ENCODE data around the gene EXOC3.

Gene EXOC3

DNA sequence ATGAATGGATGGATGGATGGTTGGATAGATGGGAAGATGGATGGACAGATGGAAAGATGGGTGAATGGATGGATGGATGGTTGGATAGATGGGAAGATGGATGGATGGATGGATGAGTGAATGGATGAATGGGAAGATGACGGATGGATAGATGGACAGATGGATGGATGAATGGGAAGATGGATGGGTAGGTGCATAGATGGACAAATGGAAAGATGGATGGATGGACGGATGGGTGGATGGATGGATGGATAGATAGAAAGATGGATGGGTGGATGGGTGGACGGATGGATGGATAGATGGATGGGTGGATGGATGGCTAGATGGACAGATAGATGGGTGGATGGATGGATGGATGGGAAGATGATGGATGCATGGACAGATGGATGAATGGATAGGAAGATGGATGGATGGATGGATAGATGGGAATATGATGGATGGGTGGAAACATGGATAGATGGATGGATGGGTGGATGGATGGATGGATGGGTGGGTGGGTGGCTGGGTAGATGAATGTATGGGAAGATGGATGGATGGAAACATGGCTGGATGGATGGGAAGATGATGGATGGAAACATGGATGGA lies 16.5 kb upstream of the EXOC3 start:
- no peak for DNase-seq (ENCODE audit: low spot score)

GRCh38 chr5:427415-428087 lies 15.4 kb upstream of the EXOC3 start:
- DNase-seq (ENCODE audit: low spot score), result no peak

DNA sequence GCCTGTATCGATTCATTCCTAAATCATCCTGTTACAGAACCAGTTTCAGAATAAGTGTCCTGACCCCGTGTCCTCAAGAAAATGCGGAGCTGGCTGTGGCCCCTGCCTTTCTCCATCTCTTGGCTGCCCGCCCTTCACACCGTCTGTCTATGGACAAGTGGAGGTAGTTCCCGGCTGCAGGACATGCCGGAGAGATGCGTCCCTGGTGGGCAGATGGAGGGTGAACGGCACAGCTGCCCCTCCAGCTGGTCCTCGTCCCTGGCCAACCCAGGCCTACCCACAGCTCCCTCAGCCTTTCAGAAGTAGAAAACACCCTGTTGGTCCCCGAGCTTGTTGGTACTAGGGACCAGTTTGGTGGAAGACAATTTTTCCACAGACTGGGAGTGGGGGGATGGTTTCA lies 14.8 kb upstream of the EXOC3 start:
- DNase-seq (ENCODE audit: low spot score), result no peak

DNA sequence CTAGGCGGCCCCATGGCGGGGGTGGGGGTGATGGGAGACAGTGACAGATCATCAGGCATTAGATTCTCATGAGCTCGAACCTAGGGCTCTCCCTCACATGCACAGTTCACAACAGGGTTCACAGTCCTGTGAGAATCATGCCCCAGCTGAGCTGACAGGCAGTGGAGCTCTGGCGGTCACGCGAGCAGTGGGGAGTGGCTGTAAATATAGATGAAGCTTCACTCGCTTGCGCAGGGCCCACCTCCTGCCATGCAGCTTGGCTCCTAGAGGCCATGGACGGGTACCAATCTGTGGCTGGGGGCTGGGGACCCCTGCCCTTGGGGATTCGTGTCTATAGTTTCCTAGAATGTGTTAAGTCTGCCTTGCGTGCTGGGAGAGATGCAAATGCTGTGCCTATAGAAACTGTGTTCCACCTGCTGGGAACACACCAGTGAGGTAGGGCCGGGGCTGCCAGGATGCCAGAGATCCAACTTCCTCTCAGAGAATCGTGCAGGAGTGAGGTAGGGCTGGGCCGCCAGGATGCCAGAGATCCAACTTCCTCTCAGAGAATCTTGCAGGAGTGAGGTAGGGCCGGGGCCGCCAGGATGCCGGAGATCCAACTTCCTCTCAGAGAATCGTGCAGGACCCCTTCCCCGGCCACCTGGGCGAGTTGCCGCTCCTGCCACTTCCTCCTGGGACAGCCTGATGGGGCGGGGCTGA lies 14.1 kb upstream of the EXOC3 start:
- no peak for DNase-seq (ENCODE audit: low spot score)

DNA sequence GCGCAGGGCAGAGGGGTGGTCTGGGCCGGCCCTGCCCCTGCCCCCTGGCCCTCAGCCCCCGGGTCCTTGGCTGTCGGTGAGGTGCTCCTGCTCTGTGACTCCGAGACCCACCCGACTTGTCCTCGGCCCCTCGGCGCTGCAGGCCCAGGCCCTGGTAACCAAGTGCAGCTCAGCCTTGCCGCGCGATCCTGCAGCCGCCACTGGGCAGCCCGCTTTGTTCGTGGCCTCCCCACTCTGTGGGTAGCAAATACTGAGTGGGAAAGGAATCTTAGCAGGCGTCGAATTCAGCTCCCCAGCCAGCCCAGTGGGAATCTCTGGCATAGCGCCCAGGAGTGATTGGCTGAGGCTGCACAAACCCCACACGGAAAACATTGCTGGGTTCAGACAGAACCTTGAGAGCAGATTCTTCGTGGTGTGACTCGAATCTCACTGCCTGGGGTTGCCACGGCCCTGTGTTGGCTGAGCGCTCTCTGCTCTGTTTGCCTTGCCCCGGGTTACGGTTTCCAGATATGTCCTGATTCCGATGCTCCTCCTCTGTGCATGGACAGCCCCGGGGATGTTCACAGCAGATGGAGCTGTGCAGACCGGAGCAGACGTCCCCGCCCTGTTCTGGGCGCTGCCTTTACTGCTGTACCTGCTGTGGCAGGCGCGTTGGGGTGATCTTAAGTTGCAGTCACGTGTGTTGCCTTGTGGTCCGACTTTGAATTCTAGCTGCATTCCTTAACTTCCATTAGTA lies 13.4 kb upstream of the EXOC3 start:
- no peak for DNase-seq (ENCODE audit: low spot score)

DNA sequence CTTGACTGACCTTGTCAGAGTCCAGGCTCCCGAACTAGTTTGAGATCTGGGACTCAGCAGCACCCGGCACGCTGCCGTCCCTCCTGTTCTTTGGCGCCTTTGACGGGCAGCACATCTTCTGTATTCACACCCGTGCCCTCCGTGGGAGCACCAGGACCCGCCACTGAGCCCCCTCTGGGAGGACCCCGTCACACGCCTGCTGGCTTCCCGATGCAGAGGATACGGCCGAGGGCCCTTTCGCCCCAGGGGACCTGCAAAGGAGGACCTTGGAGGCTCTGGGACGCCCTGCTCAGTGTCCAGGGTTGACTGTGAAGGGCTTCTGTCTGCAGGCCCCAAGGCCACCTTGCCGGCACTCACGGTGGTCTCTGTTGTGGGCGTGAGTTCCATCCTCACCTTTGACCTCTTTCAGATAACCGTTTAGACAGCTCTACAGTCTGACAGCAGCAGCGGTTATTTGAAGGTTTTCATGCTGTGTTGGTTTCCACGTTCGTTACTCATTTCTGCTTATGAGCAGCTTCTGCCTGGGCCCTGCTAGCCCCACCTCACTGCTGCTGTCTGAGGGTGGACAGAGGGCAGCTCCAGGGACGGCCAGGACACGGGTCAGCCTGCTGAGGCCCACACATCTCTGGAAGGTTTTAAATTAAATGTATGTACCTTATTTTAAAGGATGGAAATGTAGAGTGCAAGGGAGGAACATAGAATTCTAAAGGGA lies 12.6 kb upstream of the EXOC3 start:
- DNase-seq (ENCODE audit: low spot score), result no peak

GRCh38 chr5:431001-431710 lies 11.8 kb upstream of the EXOC3 start:
- peak; percentile 64 for DNase-seq (ENCODE audit: low spot score)

GRCh38 chr5:431711-432050 lies 11.3 kb upstream of the EXOC3 start:
- DNase-seq (ENCODE audit: low spot score), result no peak

DNA sequence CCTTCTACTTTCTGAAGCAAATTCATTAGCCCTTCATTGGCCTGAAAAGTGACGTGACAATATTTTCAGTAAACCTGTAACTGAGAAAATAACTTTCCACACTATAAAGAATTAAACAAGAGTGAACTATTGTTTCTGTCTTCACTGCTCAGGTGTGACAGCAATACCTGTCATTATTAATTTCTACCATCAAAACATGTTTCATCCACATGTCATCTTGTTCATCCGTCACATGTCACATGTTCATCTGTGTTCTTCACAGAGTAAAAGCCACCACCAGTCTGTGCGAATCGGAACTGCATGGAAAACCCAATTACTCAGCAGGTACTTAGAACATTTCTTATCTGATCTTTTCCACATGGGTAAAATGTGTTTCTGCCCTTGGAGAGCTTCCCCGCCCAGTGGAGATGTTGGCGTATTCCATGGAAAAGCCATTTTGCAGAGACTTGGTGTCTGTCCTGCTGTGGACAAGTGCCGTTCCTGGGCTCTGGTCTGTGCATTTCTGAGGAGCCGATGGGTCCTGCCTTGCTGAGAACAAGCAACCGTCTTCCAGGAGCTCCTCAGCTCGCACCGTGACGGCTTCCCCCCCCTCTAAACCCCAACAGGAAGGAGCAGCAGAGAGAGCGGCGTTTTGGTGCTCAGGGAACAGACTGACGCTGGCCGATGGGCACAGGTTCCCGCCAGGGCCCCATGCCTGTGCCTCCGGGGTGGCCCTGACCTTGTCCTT lies 10.6 kb upstream of the EXOC3 start:
- no peak for DNase-seq (ENCODE audit: low spot score)

- DNase-seq (ENCODE audit: low spot score), result no peak
Measured at GRCh38 chr5:432928-433791, 9.8 kb upstream of the EXOC3 start.

GRCh38 chr5:433836-434235 lies 9.1 kb upstream of the EXOC3 start:
- DNase-seq (ENCODE audit: low spot score), result no peak

- DNase-seq (ENCODE audit: low spot score), result no peak
Measured at GRCh38 chr5:434443-435146, 8.4 kb upstream of the EXOC3 start.

DNA sequence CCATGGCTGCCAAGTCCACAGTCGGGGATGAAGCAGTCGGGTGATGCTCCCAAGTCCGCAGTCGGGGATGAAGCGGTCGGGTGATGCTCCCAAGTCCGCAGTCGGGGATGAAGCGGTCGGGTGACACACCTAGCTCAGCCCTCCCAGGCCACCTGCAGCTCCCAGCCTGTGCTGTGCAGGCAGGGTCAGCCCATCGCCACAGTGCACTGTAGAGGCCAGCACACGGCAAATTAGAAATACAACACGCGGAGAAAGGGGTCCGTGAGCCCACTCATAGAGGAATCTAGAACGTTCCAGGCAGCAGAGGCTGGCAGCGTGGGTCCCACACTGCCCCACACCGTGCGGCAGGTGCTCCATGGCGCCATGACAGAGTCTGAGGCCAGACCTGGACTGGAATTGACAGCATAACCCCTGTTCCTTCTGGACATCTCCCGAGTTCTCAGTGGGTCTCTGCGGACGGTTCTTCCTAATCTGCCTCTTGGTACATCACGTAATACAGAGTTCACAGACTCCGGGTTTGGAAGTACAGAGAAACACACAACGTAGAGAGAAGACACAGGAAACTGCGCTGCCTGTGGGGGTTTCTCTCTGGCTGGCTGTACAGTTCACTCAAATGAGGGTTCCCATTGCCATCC lies 7.7 kb upstream of the EXOC3 start:
- no peak for DNase-seq (ENCODE audit: low spot score)

- peak; percentile 41 for DNase-seq (ENCODE audit: low spot score)
Measured at GRCh38 chr5:435961-436640, 6.9 kb upstream of the EXOC3 start.

GRCh38 chr5:436641-436975 lies 6.4 kb upstream of the EXOC3 start:
- DNase-seq (ENCODE audit: low spot score), result no peak

DNA sequence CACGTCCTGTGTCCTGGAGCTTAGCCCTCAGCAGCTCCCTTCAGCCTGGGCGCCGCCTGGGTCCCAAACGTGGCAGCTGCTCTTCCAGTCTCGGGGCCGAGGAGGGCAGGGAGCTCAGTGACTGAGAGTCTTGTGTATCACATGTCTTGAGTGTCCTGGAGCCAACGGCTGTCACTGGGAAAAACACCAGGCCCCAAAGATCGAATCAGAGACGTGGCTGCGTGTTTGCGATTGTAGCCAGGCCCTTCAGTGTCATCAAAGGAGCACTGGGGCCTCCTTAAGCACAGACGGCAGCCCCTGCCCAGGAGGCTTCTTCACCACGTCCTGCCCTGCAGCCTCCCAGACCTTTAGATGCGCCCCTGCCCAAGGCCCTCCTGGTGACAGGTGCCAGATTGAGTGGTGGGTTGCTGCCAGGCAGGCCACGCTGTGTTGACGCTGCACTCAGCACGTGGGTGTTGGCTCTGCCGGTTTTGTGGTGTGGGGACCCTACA lies 5.7 kb upstream of the EXOC3 start:
- DNase-seq (ENCODE audit: low spot score), result no peak

GRCh38 chr5:438481-438981 lies 4.4 kb upstream of the EXOC3 start:
- no peak for DNase-seq (ENCODE audit: low spot score)

GRCh38 chr5:439181-439580 lies 3.8 kb upstream of the EXOC3 start:
- DNase-seq (ENCODE audit: low spot score), result no peak
